GM23338 (cell line): ENCODE data around the gene MUC5B. TPM values are rescaled to one million over a fixed set of nuclear protein-coding genes. Genes with fewer than 3 reads are reported as not detected.

Experiments
- ATAC-seq: fragments of 200-7000 bp; cut with Tn5 transposase; 3 replicates; pipeline ENCODE4 v1.9.1; 2020
- DNase-seq: peaks from one replicate; pipeline ENCODE4 v3.0.0-alpha.2; 2015; ENCODE audit warnings: low spot score
- H2AFZ ChIP-seq: fragments of 200-600 bp; sonication (generic); 2 replicates; pipeline ENCODE4 v1.8.0; 2016; ENCODE audit warnings: antibody characterized with exemption, mild to moderate bottlenecking, moderate library complexity
- H3F3A ChIP-seq: fragments of 200-600 bp; sonication (generic); replicated peaks from 2 replicates; pipeline ENCODE4 v1.8.0; 2017; ENCODE audit warnings: antibody characterized with exemption, mixed run types, low read depth
- H3K27ac ChIP-seq: fragments of 200-600 bp; sonication (generic); 2 replicates; pipeline ENCODE4 v1.6.1; 2016; ENCODE audit warnings: low read depth
- H3K27me3 ChIP-seq: fragments of 200-600 bp; sonication (generic); 2 replicates; pipeline ENCODE4 v1.8.0; 2016; ENCODE audit warnings: mild to moderate bottlenecking, mixed run types, moderate library complexity; ENCODE audit not compliant: insufficient read depth
- H3K36me3 ChIP-seq: fragments of 200-600 bp; sonication (generic); 2 replicates; pipeline ENCODE4 v1.8.0; 2016; ENCODE audit warnings: mild to moderate bottlenecking; ENCODE audit not compliant: insufficient read depth
- H3K4me1 ChIP-seq: fragments of 200-600 bp; sonication (generic); 2 replicates; pipeline ENCODE4 v1.8.0; 2016; ENCODE audit warnings: mild to moderate bottlenecking, moderate library complexity; ENCODE audit not compliant: insufficient read depth
- H3K4me2 ChIP-seq: fragments of 200-600 bp; sonication (generic); 2 replicates; pipeline ENCODE4 v1.7.1; 2017; ENCODE audit warnings: mixed run types
- H3K4me3 ChIP-seq: fragments of 200-600 bp; sonication (generic); 2 replicates; pipeline ENCODE4 v1.6.1; 2016; ENCODE audit warnings: mixed run types
- H3K79me2 ChIP-seq: fragments of 200-600 bp; sonication (generic); replicated peaks from 2 replicates; pipeline ENCODE4 v1.8.0; 2017; ENCODE audit warnings: mild to moderate bottlenecking; ENCODE audit not compliant: insufficient read depth
- H3K9me2 ChIP-seq: fragments of 200-600 bp; sonication (generic); 2 replicates; pipeline ENCODE4 v1.8.0; 2017; ENCODE audit not compliant: insufficient read depth
- H4K20me1 ChIP-seq: fragments of 200-600 bp; sonication (generic); replicated peaks from 2 replicates; pipeline ENCODE4 v1.8.0; 2017; ENCODE audit warnings: mild to moderate bottlenecking; ENCODE audit not compliant: insufficient read depth
- H3K27ac Mint-ChIP-seq: 2 replicates; pipeline ENCODE4 v1.8.0; 2020; ENCODE audit warnings: inconsistent platforms, mild to moderate bottlenecking, moderate library complexity, mixed read lengths
- H3K27me3 Mint-ChIP-seq: 3 replicates; pipeline ENCODE4 v1.8.0; 2022; ENCODE audit warnings: low read depth, mild to moderate bottlenecking, moderate library complexity, mixed read lengths, inconsistent platforms; ENCODE audit not compliant: insufficient read depth, poor library complexity
- H3K36me3 Mint-ChIP-seq: 3 replicates; pipeline ENCODE4 v1.8.0; 2021; ENCODE audit warnings: low read depth, mild to moderate bottlenecking, inconsistent platforms, moderate library complexity, mixed read lengths
- H3K4me1 Mint-ChIP-seq: 3 replicates; pipeline ENCODE4 v1.8.0; 2020; ENCODE audit warnings: mild to moderate bottlenecking, inconsistent platforms, mixed read lengths
- H3K4me3 Mint-ChIP-seq: 3 replicates; pipeline ENCODE4 v1.8.0; 2021; ENCODE audit warnings: moderate library complexity, mild to moderate bottlenecking, inconsistent platforms, mixed read lengths
- H3K9me3 Mint-ChIP-seq: 3 replicates; pipeline ENCODE4 v1.8.0; 2020; ENCODE audit warnings: moderate library complexity, mild to moderate bottlenecking, inconsistent platforms, mixed read lengths
- CREB1 ChIP-seq: fragments of 250-450 bp; sonication (Bioruptor Pico); IDR thresholded peaks from 2 replicates; pipeline ENCODE4 v1.5.0; 2020; ENCODE audit warnings: low read depth, mild to moderate bottlenecking, moderate library complexity
- EZH2 ChIP-seq: fragments of 200-600 bp; sonication (generic); IDR thresholded peaks from one replicate; pipeline ENCODE4 v1.8.0; 2017; ENCODE audit warnings: antibody characterized with exemption, mild to moderate bottlenecking, low read depth; ENCODE audit not compliant: unreplicated experiment
- EZH2phosphoT487 ChIP-seq: fragments of 200-600 bp; sonication (generic); IDR thresholded peaks from one replicate; pipeline ENCODE4 v1.8.1; 2018; ENCODE audit warnings: antibody characterized with exemption; ENCODE audit not compliant: unreplicated experiment
- JUNB ChIP-seq: IDR thresholded peaks from one replicate; pipeline ENCODE4 v1.6.1; 2016; ENCODE audit warnings: antibody characterized with exemption; ENCODE audit not compliant: unreplicated experiment
- NANOG ChIP-seq: IDR thresholded peaks from 2 replicates; pipeline ENCODE4 v1.6.1; 2016; ENCODE audit warnings: antibody characterized with exemption, borderline replicate concordance
- POLR2AphosphoS5 ChIP-seq: IDR thresholded peaks from 2 replicates; pipeline ENCODE4 v1.6.1; 2016; ENCODE audit warnings: antibody characterized with exemption, low read depth
- STAT1 ChIP-seq: IDR thresholded peaks from one replicate; pipeline ENCODE4 v1.6.1; 2016; ENCODE audit warnings: antibody characterized with exemption; ENCODE audit not compliant: unreplicated experiment
- ZNF114 ChIP-seq: fragments of 250-450 bp; sonication (Bioruptor Pico); IDR thresholded peaks from 2 replicates; pipeline ENCODE4 v1.5.0; 2020; ENCODE audit warnings: mild to moderate bottlenecking, moderate library complexity
- ZNF331 ChIP-seq: fragments of 250-450 bp; sonication (Bioruptor Pico); IDR thresholded peaks from 2 replicates; pipeline ENCODE4 v1.5.0; 2020; ENCODE audit warnings: low read depth, mild to moderate bottlenecking, moderate library complexity
- polyA plus RNA-seq: library from polyadenylated mRNA; unstranded; fragments of >200 nt; fragmentation: Nextera tagmentation; extraction: Ambion mirVana; gene quantifications from 2 replicates; pipeline ENCODE4 v1.2.1, GENCODE V29; 2016
- total RNA-seq: library from RNA; depleted of rRNA; stranded (reverse); fragments of >200 nt; shearing (Covaris generic); gene quantifications from 2 replicates; pipeline ENCODE4 v1.2.3, GENCODE V29; 2014
- TF ChIP-seq, protein P1 (sequence below): fragments of 250-450 bp; sonication (Bioruptor Pico); IDR thresholded peaks from 2 replicates; pipeline ENCODE4 v1.5.0; 2020; ENCODE audit warnings: mild to moderate bottlenecking, moderate library complexity
- TF ChIP-seq, protein P2 (sequence below): IDR thresholded peaks from 2 replicates; pipeline ENCODE4 v1.6.1; 2016; ENCODE audit warnings: antibody characterized with exemption
- TF ChIP-seq, protein P3 (sequence below), 2 experiments: fragments of 200-600 bp in 1 of 2; sonication (generic) in 1 of 2; conservative IDR thresholded peaks; 2 replicates each; pipeline versions ENCODE4 v1.5.1 to v1.6.1; 2016 to 2017; ENCODE audit warnings: antibody characterized with exemption in 2 of 2, low read depth in 2 of 2, mild to moderate bottlenecking in 2 of 2, moderate library complexity in 1 of 2
- TF ChIP-seq, protein P4 (sequence below): IDR thresholded peaks from one replicate; pipeline ENCODE4 v1.6.1; 2018; ENCODE audit warnings: antibody characterized with exemption; ENCODE audit not compliant: unreplicated experiment

Gene MUC5B
- total and polyA plus RNA-seq, 2 experiments from 2014 or later = 0.18 to 0.90 TPM

DNA sequence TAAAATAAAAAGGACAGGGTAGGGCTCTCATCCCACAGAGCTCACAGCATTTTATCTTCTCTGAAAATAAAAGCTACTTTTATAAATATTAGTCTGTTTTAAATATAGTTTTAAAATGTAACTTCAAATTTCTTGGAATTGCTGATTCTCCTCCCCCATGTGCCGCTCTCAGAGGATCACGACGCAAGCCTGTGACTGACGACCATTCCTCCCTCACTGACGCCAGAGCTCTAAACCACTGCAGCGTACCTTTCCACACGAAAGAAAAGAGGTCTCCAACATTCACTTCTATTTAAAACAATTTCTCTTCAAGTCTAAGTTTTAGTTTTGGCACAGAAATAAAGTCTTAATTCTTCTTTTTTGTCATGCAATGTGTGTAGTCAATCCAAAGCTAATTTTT, 77.3 kb downstream of the MUC5B start:
- Histone ChIP-seq H2AFZ (no peak overlapping the region), H3K4me3 (no peak overlapping the region), H3K9me2 (no peaks in the 10 kb centered on the region), H3K27ac (no peak overlapping the region), H3K27me3 (no peaks in the 10 kb centered on the region), H3F3A (0 out of 2 replicates have a peak, but pooled peaks cover 3% of the 10 kb centered on the region), H4K20me1 (no peaks in the 10 kb centered on the region; the same call in 1 of the 2 replicates), H3K4me1 (0 out of 2 replicates have a peak, but pooled peaks cover 5% of the 10 kb centered on the region), H3K79me2 (peaks cover 74% of the 10 kb centered on the region), H3K4me2 (no peak overlapping the region), H3K36me3 (no peaks in the 10 kb centered on the region)
- no peak for TF ChIP-seq EZH2
- no peak for TF ChIP-seq ZNF331 (CRISPR knock-in tag)
- TF ChIP-seq STAT1 = no peak
- no peak for TF ChIP-seq JUNB
- TF ChIP-seq, protein P1, sequence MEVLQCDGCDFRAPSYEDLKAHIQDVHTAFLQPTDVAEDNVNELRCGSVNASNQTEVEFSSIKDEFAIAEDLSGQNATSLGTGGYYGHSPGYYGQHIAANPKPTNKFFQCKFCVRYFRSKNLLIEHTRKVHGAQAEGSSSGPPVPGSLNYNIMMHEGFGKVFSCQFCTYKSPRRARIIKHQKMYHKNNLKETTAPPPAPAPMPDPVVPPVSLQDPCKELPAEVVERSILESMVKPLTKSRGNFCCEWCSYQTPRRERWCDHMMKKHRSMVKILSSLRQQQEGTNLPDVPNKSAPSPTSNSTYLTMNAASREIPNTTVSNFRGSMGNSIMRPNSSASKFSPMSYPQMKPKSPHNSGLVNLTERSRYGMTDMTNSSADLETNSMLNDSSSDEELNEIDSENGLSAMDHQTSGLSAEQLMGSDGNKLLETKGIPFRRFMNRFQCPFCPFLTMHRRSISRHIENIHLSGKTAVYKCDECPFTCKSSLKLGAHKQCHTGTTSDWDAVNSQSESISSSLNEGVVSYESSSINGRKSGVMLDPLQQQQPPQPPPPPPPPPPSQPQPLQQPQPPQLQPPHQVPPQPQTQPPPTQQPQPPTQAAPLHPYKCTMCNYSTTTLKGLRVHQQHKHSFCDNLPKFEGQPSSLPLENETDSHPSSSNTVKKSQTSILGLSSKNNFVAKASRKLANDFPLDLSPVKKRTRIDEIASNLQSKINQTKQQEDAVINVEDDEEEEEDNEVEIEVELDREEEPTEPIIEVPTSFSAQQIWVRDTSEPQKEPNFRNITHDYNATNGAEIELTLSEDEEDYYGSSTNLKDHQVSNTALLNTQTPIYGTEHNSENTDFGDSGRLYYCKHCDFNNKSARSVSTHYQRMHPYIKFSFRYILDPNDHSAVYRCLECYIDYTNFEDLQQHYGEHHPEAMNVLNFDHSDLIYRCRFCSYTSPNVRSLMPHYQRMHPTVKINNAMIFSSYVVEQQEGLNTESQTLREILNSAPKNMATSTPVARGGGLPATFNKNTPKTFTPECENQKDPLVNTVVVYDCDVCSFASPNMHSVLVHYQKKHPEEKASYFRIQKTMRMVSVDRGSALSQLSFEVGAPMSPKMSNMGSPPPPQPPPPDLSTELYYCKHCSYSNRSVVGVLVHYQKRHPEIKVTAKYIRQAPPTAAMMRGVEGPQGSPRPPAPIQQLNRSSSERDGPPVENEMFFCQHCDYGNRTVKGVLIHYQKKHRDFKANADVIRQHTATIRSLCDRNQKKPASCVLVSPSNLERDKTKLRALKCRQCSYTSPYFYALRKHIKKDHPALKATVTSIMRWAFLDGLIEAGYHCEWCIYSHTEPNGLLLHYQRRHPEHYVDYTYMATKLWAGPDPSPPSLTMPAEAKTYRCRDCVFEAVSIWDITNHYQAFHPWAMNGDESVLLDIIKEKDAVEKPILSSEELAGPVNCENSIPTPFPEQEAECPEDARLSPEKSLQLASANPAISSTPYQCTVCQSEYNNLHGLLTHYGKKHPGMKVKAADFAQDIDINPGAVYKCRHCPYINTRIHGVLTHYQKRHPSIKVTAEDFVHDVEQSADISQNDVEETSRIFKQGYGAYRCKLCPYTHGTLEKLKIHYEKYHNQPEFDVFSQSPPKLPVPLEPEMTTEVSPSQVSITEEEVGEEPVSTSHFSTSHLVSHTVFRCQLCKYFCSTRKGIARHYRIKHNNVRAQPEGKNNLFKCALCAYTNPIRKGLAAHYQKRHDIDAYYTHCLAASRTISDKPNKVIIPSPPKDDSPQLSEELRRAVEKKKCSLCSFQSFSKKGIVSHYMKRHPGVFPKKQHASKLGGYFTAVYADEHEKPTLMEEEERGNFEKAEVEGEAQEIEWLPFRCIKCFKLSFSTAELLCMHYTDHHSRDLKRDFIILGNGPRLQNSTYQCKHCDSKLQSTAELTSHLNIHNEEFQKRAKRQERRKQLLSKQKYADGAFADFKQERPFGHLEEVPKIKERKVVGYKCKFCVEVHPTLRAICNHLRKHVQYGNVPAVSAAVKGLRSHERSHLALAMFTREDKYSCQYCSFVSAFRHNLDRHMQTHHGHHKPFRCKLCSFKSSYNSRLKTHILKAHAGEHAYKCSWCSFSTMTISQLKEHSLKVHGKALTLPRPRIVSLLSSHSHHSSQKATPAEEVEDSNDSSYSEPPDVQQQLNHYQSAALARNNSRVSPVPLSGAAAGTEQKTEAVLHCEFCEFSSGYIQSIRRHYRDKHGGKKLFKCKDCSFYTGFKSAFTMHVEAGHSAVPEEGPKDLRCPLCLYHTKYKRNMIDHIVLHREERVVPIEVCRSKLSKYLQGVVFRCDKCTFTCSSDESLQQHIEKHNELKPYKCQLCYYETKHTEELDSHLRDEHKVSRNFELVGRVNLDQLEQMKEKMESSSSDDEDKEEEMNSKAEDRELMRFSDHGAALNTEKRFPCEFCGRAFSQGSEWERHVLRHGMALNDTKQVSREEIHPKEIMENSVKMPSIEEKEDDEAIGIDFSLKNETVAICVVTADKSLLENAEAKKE (CRISPR knock-in tag) = no peak
- no peak for TF ChIP-seq EZH2phosphoT487
- TF ChIP-seq CREB1 = no peak
- TF ChIP-seq, protein P2, sequence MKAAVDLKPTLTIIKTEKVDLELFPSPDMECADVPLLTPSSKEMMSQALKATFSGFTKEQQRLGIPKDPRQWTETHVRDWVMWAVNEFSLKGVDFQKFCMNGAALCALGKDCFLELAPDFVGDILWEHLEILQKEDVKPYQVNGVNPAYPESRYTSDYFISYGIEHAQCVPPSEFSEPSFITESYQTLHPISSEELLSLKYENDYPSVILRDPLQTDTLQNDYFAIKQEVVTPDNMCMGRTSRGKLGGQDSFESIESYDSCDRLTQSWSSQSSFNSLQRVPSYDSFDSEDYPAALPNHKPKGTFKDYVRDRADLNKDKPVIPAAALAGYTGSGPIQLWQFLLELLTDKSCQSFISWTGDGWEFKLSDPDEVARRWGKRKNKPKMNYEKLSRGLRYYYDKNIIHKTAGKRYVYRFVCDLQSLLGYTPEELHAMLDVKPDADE = no peak
- TF ChIP-seq NANOG = no peak
- no peak for TF ChIP-seq ZNF114 (CRISPR knock-in tag)
- TF ChIP-seq, protein P3, sequence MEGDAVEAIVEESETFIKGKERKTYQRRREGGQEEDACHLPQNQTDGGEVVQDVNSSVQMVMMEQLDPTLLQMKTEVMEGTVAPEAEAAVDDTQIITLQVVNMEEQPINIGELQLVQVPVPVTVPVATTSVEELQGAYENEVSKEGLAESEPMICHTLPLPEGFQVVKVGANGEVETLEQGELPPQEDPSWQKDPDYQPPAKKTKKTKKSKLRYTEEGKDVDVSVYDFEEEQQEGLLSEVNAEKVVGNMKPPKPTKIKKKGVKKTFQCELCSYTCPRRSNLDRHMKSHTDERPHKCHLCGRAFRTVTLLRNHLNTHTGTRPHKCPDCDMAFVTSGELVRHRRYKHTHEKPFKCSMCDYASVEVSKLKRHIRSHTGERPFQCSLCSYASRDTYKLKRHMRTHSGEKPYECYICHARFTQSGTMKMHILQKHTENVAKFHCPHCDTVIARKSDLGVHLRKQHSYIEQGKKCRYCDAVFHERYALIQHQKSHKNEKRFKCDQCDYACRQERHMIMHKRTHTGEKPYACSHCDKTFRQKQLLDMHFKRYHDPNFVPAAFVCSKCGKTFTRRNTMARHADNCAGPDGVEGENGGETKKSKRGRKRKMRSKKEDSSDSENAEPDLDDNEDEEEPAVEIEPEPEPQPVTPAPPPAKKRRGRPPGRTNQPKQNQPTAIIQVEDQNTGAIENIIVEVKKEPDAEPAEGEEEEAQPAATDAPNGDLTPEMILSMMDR (conservative IDR thresholded peaks at IDR 0.05; ENCODE audit: low read depth in 2 of 2) = no peak
- TF ChIP-seq POLR2AphosphoS5 = no peak
- TF ChIP-seq, protein P4, sequence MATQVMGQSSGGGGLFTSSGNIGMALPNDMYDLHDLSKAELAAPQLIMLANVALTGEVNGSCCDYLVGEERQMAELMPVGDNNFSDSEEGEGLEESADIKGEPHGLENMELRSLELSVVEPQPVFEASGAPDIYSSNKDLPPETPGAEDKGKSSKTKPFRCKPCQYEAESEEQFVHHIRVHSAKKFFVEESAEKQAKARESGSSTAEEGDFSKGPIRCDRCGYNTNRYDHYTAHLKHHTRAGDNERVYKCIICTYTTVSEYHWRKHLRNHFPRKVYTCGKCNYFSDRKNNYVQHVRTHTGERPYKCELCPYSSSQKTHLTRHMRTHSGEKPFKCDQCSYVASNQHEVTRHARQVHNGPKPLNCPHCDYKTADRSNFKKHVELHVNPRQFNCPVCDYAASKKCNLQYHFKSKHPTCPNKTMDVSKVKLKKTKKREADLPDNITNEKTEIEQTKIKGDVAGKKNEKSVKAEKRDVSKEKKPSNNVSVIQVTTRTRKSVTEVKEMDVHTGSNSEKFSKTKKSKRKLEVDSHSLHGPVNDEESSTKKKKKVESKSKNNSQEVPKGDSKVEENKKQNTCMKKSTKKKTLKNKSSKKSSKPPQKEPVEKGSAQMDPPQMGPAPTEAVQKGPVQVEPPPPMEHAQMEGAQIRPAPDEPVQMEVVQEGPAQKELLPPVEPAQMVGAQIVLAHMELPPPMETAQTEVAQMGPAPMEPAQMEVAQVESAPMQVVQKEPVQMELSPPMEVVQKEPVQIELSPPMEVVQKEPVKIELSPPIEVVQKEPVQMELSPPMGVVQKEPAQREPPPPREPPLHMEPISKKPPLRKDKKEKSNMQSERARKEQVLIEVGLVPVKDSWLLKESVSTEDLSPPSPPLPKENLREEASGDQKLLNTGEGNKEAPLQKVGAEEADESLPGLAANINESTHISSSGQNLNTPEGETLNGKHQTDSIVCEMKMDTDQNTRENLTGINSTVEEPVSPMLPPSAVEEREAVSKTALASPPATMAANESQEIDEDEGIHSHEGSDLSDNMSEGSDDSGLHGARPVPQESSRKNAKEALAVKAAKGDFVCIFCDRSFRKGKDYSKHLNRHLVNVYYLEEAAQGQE = no peak
- Mint-ChIP-seq H3K4me3 (no peak overlapping the region), H3K9me3 (no peaks in the 10 kb centered on the region; the same call in 2 of the 3 replicates), H3K27ac (no peak overlapping the region), H3K36me3 (no peaks in the 10 kb centered on the region), H3K27me3 (peaks cover 3% of the 10 kb centered on the region), H3K4me1 (peaks cover 31% of the 10 kb centered on the region)
- ATAC-seq = no peak
- DNase-seq = no peak
